Ishikawa (cell line): ENCODE results near the gene KRT24.

Experiments
- CEBPB ChIP-seq: IDR thresholded peaks from 2 replicates; pipeline ENCODE4 v1.6.1; 2012
- CREB1 ChIP-seq: IDR thresholded peaks from 2 replicates; pipeline ENCODE4 v1.6.1; 2012; ENCODE audit warnings: low read depth
- EGR1 ChIP-seq: IDR thresholded peaks from 2 replicates; pipeline ENCODE4 v1.6.1; 2012
- EP300 ChIP-seq: IDR thresholded peaks from 2 replicates; pipeline ENCODE4 v1.6.1; 2012; ENCODE audit warnings: borderline replicate concordance
- FOXM1 ChIP-seq: IDR thresholded peaks from 2 replicates; pipeline ENCODE4 v1.6.1; 2012; ENCODE audit warnings: low read depth, borderline replicate concordance
- NFIC ChIP-seq: IDR thresholded peaks from 2 replicates; pipeline ENCODE4 v1.6.1; 2012
- RAD21 ChIP-seq: IDR thresholded peaks from 2 replicates; pipeline ENCODE4 v1.6.1; 2012; ENCODE audit warnings: low read depth
- REST ChIP-seq: IDR thresholded peaks from 2 replicates; pipeline ENCODE4 v1.6.1; 2012; ENCODE audit warnings: low read depth, mild to moderate bottlenecking
- TAF1 ChIP-seq: IDR thresholded peaks from 2 replicates; pipeline ENCODE4 v1.6.1; 2012; ENCODE audit warnings: low read depth, mild to moderate bottlenecking
- TCF12 ChIP-seq: IDR thresholded peaks from 2 replicates; pipeline ENCODE4 v1.6.1; 2012; ENCODE audit warnings: low read depth
- TEAD4 ChIP-seq: IDR thresholded peaks from 2 replicates; pipeline ENCODE4 v1.6.1; 2012
- USF1 ChIP-seq: IDR thresholded peaks from 2 replicates; pipeline ENCODE4 v1.6.1; 2012
- YY1 ChIP-seq: IDR thresholded peaks from 2 replicates; pipeline ENCODE4 v1.6.1; 2012; ENCODE audit warnings: low read depth
- ZBTB7A ChIP-seq: IDR thresholded peaks from 2 replicates; pipeline ENCODE4 v1.6.1; 2012; ENCODE audit warnings: low read depth
- TF ChIP-seq, protein P1 (sequence below): IDR thresholded peaks from 2 replicates; pipeline ENCODE4 v1.6.1; 2012

Gene KRT24

DNA sequence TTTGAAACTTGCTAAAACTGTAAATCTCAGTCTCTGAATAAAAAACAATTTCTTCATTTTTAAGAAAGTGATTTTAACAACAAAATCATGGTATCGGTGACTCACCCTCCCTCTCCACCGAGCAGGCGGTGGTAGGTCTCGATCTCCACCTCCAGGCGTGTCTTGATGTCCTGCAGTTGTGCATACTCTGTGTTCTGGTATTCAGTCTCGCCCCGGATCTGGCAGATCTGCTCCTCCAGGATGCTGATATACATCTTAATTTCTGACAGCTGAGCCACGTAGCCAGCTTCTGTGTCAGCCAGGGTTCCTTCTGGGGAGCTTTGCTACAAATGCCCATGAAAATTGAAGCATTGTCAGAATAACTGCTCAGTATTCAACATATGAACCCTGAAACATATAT, 15.4 kb upstream of the KRT24 start:
- TF ChIP-seq REST (no peak), EP300 (no peak), YY1 (no peak), USF1 (no peak), TEAD4 (no peak), TAF1 (no peak), RAD21 (no peak), ZBTB7A (no peak), NFIC (no peak), CEBPB (no peak), FOXM1 (no peak), CREB1 (no peak), TCF12 (no peak)
- TF ChIP-seq, protein P1, sequence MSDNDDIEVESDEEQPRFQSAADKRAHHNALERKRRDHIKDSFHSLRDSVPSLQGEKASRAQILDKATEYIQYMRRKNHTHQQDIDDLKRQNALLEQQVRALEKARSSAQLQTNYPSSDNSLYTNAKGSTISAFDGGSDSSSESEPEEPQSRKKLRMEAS = no peak

- TF ChIP-seq RAD21 = no peak
- TF ChIP-seq USF1 = no peak
- TF ChIP-seq EGR1 = no peak
- no peak for TF ChIP-seq REST
- TF ChIP-seq TAF1 = no peak
- TF ChIP-seq YY1 = no peak
- no peak for TF ChIP-seq TEAD4
- no peak for TF ChIP-seq EP300
- TF ChIP-seq CEBPB = no peak
- no peak for TF ChIP-seq ZBTB7A
Observed at GRCh38 chr17:40717776-40718175, 14.2 kb upstream of the KRT24 start.

GRCh38 chr17:40714473-40714872, 10.9 kb upstream of the KRT24 start:
- TF ChIP-seq ZBTB7A = no peak
- no peak for TF ChIP-seq TAF1
- no peak for TF ChIP-seq YY1
- TF ChIP-seq CREB1 = no peak
- no peak for TF ChIP-seq CEBPB
- TF ChIP-seq RAD21 = no peak
- no peak for TF ChIP-seq TEAD4
- no peak for TF ChIP-seq REST
- TF ChIP-seq FOXM1 = no peak
- TF ChIP-seq EGR1 = no peak
- TF ChIP-seq USF1 = no peak
- no peak for TF ChIP-seq NFIC
- no peak for TF ChIP-seq EP300
- TF ChIP-seq TCF12 = no peak
- TF ChIP-seq, protein P1 = no peak

GRCh38 chr17:40707745-40708144, 4.2 kb upstream of the KRT24 start:
- TF ChIP-seq USF1 = no peak
- TF ChIP-seq, protein P1 = no peak
- no peak for TF ChIP-seq EP300
- TF ChIP-seq RAD21 = no peak
- no peak for TF ChIP-seq TEAD4
